ENCODE results near the gene TNNC1.

DNA sequence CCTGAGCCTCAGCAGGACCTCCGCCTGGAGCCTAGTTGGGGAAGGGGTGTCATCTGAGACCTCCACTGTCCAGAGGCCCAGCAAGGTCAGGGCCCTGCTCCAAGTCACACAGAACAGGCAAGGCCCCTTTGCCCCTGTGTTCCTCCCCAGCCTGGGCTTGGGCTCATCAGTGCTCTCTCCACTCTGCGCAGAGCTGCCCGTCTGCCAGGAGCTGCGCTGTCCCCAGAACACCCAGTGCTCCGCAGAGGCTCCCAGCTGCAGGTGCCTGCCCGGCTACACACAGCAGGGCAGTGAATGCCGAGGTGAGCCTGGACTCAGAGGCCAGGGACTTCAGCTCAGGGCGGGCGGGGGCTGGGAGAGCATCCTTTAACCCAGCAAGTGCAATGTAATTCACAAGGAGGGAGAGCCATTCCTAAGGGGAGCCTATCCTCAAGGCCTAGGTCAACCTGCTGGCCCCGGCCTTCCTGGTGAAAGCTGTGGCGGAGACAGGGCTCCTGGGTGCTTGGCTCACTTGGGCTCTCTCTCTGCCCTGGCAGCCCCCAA lies 49.0 kb upstream of the TNNC1 start:
- TF ChIP-seq, protein P1, sequence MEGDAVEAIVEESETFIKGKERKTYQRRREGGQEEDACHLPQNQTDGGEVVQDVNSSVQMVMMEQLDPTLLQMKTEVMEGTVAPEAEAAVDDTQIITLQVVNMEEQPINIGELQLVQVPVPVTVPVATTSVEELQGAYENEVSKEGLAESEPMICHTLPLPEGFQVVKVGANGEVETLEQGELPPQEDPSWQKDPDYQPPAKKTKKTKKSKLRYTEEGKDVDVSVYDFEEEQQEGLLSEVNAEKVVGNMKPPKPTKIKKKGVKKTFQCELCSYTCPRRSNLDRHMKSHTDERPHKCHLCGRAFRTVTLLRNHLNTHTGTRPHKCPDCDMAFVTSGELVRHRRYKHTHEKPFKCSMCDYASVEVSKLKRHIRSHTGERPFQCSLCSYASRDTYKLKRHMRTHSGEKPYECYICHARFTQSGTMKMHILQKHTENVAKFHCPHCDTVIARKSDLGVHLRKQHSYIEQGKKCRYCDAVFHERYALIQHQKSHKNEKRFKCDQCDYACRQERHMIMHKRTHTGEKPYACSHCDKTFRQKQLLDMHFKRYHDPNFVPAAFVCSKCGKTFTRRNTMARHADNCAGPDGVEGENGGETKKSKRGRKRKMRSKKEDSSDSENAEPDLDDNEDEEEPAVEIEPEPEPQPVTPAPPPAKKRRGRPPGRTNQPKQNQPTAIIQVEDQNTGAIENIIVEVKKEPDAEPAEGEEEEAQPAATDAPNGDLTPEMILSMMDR (conservative IDR thresholded peaks at IDR 0.05; ENCODE audit: low read length): no peak
- no peak for TF ChIP-seq EZH2phosphoT487 (IDR thresholded peaks at IDR 0.05; ENCODE audit: borderline replicate concordance, low read depth, low read length)
